Measurements from ENCODE around the gene TEX29. TPM values are rescaled to one million over a fixed set of nuclear protein-coding genes. Genes with fewer than 3 reads are reported as not detected.

Gene TEX29
- total RNA-seq, 1 experiment from 2014 or later, result not detected

GRCh38 chr13:111322916-111323331 is 2.5 kb downstream of the TEX29 start:
- Mint-ChIP-seq H3K9me3 (ENCODE audit: unreplicated experiment) (no peaks in the 10 kb centered on the region), H3K4me3 (ENCODE audit: unreplicated experiment) (no peak overlapping the region), H3K4me1 (ENCODE audit: insufficient read depth, unreplicated experiment) (no peaks in the 10 kb centered on the region), H3K27me3 (ENCODE audit: insufficient read depth, unreplicated experiment) (no peaks in the 10 kb centered on the region), H3K36me3 (ENCODE audit: insufficient read depth, unreplicated experiment) (no peaks in the 10 kb centered on the region), H3K27ac (ENCODE audit: low read depth, unreplicated experiment) (no peak overlapping the region)
- no peak for TF ChIP-seq CTCF (IDR thresholded peaks at IDR 0.05; ENCODE audit: unreplicated experiment)
- no peak for DNase-seq (ENCODE audit: unreplicated experiment)
- ChIA-PET CTCF (no interaction called here), POLR2A (no interaction called here)
- intact Hi-C loops (cut with micrococcal nuclease), result no loop called here
- no TSS peak for BruUV-seq (replicated peaks)

- H3K27ac Mint-ChIP-seq (ENCODE audit: low read depth, unreplicated experiment), result no peak overlapping the region
- H3K9me3 Mint-ChIP-seq (ENCODE audit: unreplicated experiment), result no peaks in the 10 kb centered on the region
- intact Hi-C loops (cut with micrococcal nuclease), result no loop called here
- POLR2A ChIA-PET, result interaction anchor here (0.7 kb wide), 1 partner anchor 1392 kb away, joined by 3 read pairs; no protein-coding TSS in a partner anchor
- TF ChIP-seq CTCF (IDR thresholded peaks at IDR 0.05; ENCODE audit: unreplicated experiment), result no peak
- no peaks in the 10 kb centered on the region for H3K27me3 Mint-ChIP-seq (ENCODE audit: insufficient read depth, unreplicated experiment)
- CTCF ChIA-PET, result no interaction called here
- no peaks in the 10 kb centered on the region for H3K4me1 Mint-ChIP-seq (ENCODE audit: insufficient read depth, unreplicated experiment)
- no TSS peak for BruUV-seq (replicated peaks)
- H3K36me3 Mint-ChIP-seq (ENCODE audit: insufficient read depth, unreplicated experiment), result no peaks in the 10 kb centered on the region
- DNase-seq (ENCODE audit: unreplicated experiment), result no peak
- no peak overlapping the region for H3K4me3 Mint-ChIP-seq (ENCODE audit: unreplicated experiment)
These were observed 3.1 kb downstream of the TEX29 start for GRCh38 chr13:111323549-111323948.

GRCh38 chr13:111323950-111324651 is 3.7 kb downstream of the TEX29 start:
- Mint-ChIP-seq H3K9me3 (ENCODE audit: unreplicated experiment) (no peaks in the 10 kb centered on the region), H3K36me3 (ENCODE audit: insufficient read depth, unreplicated experiment) (no peaks in the 10 kb centered on the region), H3K27me3 (ENCODE audit: insufficient read depth, unreplicated experiment) (peaks cover 4% of the 10 kb centered on the region), H3K4me3 (ENCODE audit: unreplicated experiment) (no peak overlapping the region), H3K27ac (ENCODE audit: low read depth, unreplicated experiment) (no peak overlapping the region), H3K4me1 (ENCODE audit: insufficient read depth, unreplicated experiment) (no peaks in the 10 kb centered on the region)
- no peak for TF ChIP-seq CTCF (IDR thresholded peaks at IDR 0.05; ENCODE audit: unreplicated experiment)
- no TSS peak for BruUV-seq (replicated peaks)
- intact Hi-C loops (cut with micrococcal nuclease), result no loop called here
- ChIA-PET CTCF (no interaction called here), POLR2A (interaction anchor here (0.7 kb wide), 1 partner anchor 1392 kb away, joined by 3 read pairs; no protein-coding TSS in a partner anchor)
- DNase-seq (ENCODE audit: unreplicated experiment), result no peak

GRCh38 chr13:111324736-111325135 is 4.3 kb downstream of the TEX29 start:
- Mint-ChIP-seq H3K36me3 (ENCODE audit: insufficient read depth, unreplicated experiment) (no peaks in the 10 kb centered on the region), H3K4me3 (ENCODE audit: unreplicated experiment) (no peak overlapping the region), H3K9me3 (ENCODE audit: unreplicated experiment) (no peaks in the 10 kb centered on the region), H3K27ac (ENCODE audit: low read depth, unreplicated experiment) (no peak overlapping the region), H3K4me1 (ENCODE audit: insufficient read depth, unreplicated experiment) (no peaks in the 10 kb centered on the region), H3K27me3 (ENCODE audit: insufficient read depth, unreplicated experiment) (peaks cover 10% of the 10 kb centered on the region)
- ChIA-PET CTCF (no interaction called here), POLR2A (no interaction called here)
- no peak for TF ChIP-seq CTCF (IDR thresholded peaks at IDR 0.05; ENCODE audit: unreplicated experiment)
- DNase-seq (ENCODE audit: unreplicated experiment), result no peak
- intact Hi-C loops (cut with micrococcal nuclease), result no loop called here
- no TSS peak for BruUV-seq (replicated peaks)

All from MCF 10A (cell line).